D721Med (cell line): ENCODE measurements around the gene HDAC10.
A peak's percentile ranks its signal among the peaks of the same experiment; 100 is the strongest.
"Not testable (repeated sequence)": the region's sequence is repeated elsewhere in the genome, so short reads cannot be mapped to it uniquely, and the experiment has no call there.

Experiments used
- DNase-seq: peaks from one replicate; pipeline ENCODE4 v3.0.0; 2011; ENCODE audit warnings: low spot score; ENCODE audit not compliant: insufficient read length
- FAIRE-seq: peaks from 2 replicates; lab custom pipeline; 2011; peaks lifted over from hg19 to GRCh38; lab: Jason Lieb, UNC
- TF ChIP-seq, protein P1 (sequence below): IDR thresholded peaks from 2 replicates; pipeline ENCODE4 v1.5.1; 2012; ENCODE audit warnings: mild to moderate bottlenecking, control low read depth; ENCODE audit not compliant: insufficient read depth; ENCODE audit errors: missing control alignments

Gene HDAC10

DNA sequence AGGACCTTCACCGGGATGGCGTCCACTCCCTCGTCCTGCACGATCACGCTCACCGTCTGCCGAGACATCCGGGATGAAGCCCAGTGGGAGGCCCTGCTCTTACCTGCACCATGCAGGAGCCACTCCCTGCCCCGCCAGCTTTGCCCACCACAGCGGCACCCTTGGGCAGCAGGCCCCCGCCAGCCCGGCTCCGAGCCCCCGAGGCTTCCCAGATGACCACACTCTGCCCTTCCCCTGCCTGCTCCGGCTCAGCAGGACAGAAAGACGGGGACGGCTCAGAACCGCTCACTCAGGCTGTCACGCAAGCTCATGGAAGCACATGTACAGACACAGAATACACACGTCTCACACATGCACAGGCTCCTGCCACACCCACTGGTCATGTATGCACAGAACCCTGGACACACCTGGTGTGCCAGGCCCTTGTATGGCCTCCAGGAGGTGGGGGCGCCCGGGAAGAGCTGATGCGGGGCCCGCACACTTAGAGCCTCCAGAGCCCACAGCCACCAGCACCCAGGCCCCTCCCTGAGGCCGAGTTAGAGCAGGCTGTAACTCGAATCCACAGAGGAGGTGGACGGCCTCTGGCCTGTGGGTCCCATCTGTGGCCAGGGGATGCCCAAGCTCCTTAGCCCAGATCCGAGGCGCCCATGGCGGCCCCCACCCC is 28.0 kb upstream of the HDAC10 start:
- DNase-seq = no peak
- no peak for FAIRE-seq
- TF ChIP-seq, protein P1, sequence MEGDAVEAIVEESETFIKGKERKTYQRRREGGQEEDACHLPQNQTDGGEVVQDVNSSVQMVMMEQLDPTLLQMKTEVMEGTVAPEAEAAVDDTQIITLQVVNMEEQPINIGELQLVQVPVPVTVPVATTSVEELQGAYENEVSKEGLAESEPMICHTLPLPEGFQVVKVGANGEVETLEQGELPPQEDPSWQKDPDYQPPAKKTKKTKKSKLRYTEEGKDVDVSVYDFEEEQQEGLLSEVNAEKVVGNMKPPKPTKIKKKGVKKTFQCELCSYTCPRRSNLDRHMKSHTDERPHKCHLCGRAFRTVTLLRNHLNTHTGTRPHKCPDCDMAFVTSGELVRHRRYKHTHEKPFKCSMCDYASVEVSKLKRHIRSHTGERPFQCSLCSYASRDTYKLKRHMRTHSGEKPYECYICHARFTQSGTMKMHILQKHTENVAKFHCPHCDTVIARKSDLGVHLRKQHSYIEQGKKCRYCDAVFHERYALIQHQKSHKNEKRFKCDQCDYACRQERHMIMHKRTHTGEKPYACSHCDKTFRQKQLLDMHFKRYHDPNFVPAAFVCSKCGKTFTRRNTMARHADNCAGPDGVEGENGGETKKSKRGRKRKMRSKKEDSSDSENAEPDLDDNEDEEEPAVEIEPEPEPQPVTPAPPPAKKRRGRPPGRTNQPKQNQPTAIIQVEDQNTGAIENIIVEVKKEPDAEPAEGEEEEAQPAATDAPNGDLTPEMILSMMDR = no peak

DNA sequence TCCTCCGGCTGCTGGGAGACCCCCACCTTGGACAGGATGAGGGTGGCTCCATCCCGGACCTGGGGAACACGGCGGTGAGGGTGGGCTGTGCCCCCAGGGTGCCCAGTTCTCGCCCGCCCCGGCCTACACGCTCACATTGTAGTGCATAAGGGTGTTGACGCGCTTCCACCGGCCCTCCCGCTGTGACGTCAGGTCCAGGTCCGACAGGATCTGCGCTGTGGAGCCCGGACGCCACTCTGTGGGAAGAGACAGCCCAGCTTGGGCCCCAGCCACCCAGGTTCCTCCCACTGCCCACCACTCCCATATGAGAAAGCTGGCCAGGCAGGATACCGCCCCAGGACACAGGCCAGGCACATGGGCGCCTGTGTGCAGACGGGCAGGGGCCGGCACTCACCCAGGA is 27.4 kb upstream of the HDAC10 start:
- DNase-seq = no peak
- TF ChIP-seq, protein P1 = no peak
- FAIRE-seq = no peak

DNA sequence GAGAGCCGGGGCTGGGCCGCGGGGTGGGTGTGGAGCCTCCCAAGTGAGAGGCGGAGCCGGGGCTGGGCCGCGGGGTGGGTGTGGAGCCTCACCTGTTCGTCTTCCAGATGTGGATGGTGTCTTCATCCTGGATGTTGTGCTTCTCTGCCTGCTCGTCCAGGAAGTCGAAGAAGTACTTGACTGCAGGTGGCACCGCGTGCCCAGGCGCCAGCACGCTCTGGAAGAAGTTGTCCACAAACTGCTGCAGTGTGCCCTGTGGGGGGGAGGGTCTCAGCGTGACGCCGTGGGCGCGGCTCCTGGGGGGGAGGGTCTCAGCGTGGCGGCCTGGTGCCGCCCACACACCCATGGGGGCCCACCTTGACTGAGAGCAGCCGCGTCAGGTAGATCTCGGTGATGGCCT is 26.7 kb upstream of the HDAC10 start:
- TF ChIP-seq, protein P1 = no peak
- DNase-seq = no peak
- no peak for FAIRE-seq

DNA sequence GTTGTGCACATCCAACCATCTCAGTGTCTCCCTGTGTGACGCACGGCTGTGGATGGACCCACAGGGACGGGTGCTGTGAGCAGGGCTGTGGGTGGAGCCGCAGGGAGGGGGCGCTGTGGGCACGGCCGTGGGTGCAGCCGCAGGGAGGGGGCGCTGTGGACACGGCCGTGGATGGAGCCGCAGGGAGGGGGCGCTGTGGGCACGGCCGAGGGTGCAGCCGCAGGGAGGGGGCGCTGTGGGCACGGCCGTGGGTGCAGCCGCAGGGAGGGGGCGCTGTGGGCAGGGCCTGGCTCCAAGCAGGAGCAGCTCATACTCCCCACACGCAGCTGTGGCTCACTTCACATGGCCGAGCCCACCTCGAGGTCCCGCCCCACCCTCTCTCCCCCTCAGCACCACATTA is 25.1 kb upstream of the HDAC10 start:
- DNase-seq = no peak
- no peak for FAIRE-seq
- TF ChIP-seq, protein P1 = peak; percentile 22

DNA sequence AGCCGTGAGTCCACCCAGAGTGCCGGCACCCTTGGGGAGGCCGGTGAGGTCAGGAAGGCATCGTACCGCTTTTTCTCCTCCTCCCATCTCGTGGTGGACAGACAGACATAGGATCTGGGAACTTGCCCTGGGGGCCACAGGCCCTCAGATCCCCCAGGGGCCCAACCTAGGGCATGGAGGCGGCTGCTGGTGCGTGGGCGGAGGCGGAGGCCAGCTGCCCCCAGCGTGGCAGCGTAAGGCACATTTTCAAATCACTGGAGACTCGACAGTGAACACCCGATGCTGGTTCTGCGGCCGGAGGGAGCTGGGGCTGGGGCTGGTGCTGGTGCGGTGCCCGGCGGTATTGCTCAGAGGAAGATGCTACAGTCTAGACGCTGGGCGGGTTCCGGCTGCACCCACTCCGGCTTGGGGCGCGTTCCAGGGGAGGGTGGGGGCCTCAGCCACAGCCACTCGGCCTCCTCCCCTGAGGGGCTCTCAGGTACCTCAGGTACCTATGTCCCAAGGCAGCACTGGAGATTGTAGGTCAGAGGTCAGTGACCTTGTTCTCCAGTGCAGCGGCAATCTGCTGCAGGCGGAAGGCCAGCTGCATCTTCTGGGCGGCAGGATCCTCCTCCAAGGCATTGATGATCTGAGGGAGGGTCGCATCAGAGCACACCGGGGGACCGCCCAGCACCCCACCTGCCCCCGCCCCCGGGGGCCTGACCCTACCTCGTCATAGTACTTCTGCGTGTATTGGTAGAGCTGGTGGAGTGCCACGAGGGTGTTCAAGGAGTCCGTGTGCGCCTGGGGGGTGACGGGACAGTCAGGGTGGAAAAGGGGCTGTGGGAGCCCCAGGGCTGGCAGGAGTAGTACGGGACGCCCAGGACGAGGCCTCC is 24.4 kb upstream of the HDAC10 start:
- FAIRE-seq (no peak), DNase-seq (no peak)
- TF ChIP-seq, protein P1 = no peak

DNA sequence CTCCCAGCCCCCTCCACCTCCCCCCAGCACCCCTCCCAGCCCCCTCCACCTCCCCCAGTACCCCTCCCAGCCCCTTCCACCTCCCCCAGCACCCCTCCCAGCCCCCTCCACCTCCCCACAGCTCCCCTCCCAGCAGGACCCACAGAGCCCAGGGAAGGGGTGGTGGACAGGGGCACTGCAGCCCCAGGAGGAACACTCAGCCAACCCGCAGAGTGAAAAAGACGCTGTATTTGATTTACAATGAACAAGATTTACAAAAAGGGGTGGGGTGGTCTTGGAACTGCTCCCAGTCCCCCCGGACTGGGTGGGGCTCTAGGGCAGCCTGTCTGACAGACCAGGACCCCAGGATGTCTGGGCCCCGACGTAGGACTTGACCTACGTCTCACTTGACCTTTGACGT is 23.7 kb upstream of the HDAC10 start:
- no peak for DNase-seq
- TF ChIP-seq, protein P1 = no peak
- FAIRE-seq = no peak

DNA sequence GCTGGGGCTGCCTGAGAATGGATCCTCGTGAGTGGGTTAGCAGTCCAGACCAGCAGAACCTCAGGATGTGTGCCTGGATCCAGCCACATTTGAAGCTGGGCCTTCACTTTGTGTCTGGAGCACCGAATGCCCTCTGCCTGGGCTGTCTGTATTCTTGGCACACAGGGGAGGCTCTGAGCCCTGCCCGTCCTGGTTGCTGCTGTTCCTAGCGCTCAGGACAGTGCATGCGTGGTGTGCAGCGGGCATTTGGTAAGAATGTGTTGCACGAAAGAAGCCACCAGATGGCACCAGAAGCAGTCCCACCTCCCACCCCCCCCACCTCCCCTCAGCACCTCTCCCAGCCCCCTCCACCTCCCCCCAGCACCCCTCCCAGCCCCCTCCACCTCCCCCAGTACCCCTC is 23.2 kb upstream of the HDAC10 start:
- no peak for FAIRE-seq
- no peak for DNase-seq
- TF ChIP-seq, protein P1 = peak; percentile 42

DNA sequence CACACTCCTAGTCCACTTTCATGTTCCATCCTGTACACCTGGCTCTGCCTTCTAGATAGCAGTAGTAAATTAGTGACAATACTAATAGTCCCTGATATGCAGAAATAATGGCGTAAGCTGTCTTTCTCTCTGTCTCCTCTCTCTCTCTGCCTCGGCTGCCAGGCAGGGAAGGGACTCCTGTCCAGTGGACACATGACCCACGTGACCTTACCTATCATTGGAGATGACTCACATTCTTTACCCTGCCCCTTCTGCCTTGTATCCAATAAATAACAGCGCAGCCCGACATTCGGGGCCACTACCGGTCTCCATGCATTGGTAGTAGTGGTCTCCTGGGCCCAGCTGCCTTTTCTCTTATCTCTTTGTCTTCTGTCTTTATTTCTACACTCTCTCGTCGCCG is 22.7 kb upstream of the HDAC10 start:
- not testable (repeated sequence) for DNase-seq, FAIRE-seq

DNA sequence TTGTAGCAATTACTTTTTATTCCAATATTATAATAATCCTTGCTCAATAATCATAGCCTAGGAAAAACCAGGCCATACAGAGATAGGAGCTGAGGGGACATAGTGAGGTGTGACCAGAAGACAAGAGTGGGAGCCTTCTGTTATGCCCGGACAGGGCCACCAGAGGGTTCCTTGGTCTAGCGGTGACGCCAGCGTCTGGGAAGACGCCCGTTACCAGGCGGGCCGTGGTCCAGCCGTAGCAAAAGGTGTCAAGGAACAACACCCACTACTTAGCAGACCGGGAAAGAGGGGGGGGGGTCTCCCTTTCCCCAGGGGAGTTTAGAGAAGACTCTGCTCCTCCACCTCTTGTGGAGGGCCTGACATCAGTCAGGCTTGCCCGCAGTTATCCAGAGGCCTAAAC is 22.3 kb upstream of the HDAC10 start:
- DNase-seq, FAIRE-seq: not testable (repeated sequence)
